ENCODE data around the gene KSR2. TPM values are rescaled to one million over a fixed set of nuclear protein-coding genes. Genes with fewer than 3 reads are reported as not detected.

KSR2 gene
- total and polyA plus RNA-seq, 2 donors from 2014 or later, result 0.34 to 2.9 TPM

- DNase-seq (no peak), FAIRE-seq (no peak)
- H3K4me1 ChIP-seq (ENCODE audit: control insufficient read depth in 2 of 3, insufficient read depth in 2 of 3, low read depth in 1 of 3, low read length in 3 of 3), result no peaks in the 10 kb centered on the region
Measured at GRCh38 chr12:117563706-117564105, 405.1 kb downstream of the KSR2 start.

GRCh38 chr12:117563007-117563406 is 405.8 kb downstream of the KSR2 start:
- Histone ChIP-seq H3K27me3 (ENCODE audit: control insufficient read depth, insufficient read depth, low read length) (no peaks in the 10 kb centered on the region), H3K4me1 (ENCODE audit: control insufficient read depth in 2 of 3, insufficient read depth in 2 of 3, low read depth in 1 of 3, low read length in 3 of 3) (no peaks in the 10 kb centered on the region), H3K9ac (ENCODE audit: low read length in 3 of 3) (no peak overlapping the region), H3K9me3 (ENCODE audit: control insufficient read depth in 2 of 3, insufficient read depth in 1 of 3, low read length in 3 of 3) (no peaks in the 10 kb centered on the region), H3K4me3 (ENCODE audit: low read length in 3 of 3) (no peak overlapping the region), H3K27ac (ENCODE audit: low read depth in 2 of 2, low read length in 2 of 2) (no peak overlapping the region), H3K36me3 (ENCODE audit: control insufficient read depth in 2 of 3, insufficient read depth in 3 of 3, low read length in 3 of 3) (no peaks in the 10 kb centered on the region)
- no peak for TF ChIP-seq CTCF (IDR thresholded peaks at IDR 0.05; ENCODE audit: borderline replicate concordance, extremely low read depth, insufficient read depth)
- FAIRE-seq (no peak), DNase-seq (no peak)
- intact Hi-C loops (cut with DNase I), result no loop called here

More at GRCh38 chr12:117563706-117564105, 405.1 kb downstream of the KSR2 start:
- no peak for TF ChIP-seq CTCF (IDR thresholded peaks at IDR 0.05; ENCODE audit: borderline replicate concordance, extremely low read depth, insufficient read depth)
- no peak overlapping the region for H3K9ac ChIP-seq (ENCODE audit: low read length in 3 of 3)
- intact Hi-C loops (cut with DNase I), result no loop called here
- no peaks in the 10 kb centered on the region for H3K9me3 ChIP-seq (ENCODE audit: control insufficient read depth in 2 of 3, insufficient read depth in 1 of 3, low read length in 3 of 3)
- H3K36me3 ChIP-seq (ENCODE audit: control insufficient read depth in 2 of 3, insufficient read depth in 3 of 3, low read length in 3 of 3), result no peaks in the 10 kb centered on the region
- no peak overlapping the region for H3K4me3 ChIP-seq (ENCODE audit: low read length in 3 of 3)
- no peak overlapping the region for H3K27ac ChIP-seq (ENCODE audit: low read depth in 2 of 2, low read length in 2 of 2)
- H3K27me3 ChIP-seq (ENCODE audit: control insufficient read depth, insufficient read depth, low read length), result no peaks in the 10 kb centered on the region

GRCh38 chr12:117561990-117562389 is 406.8 kb downstream of the KSR2 start:
- no peak overlapping the region for H3K9ac ChIP-seq (ENCODE audit: low read length in 3 of 3)
- TF ChIP-seq CTCF (IDR thresholded peaks at IDR 0.05; ENCODE audit: borderline replicate concordance, extremely low read depth, insufficient read depth), result no peak
- intact Hi-C loops (cut with DNase I), result no loop called here
- no peaks in the 10 kb centered on the region for H3K4me1 ChIP-seq (ENCODE audit: control insufficient read depth in 2 of 3, insufficient read depth in 2 of 3, low read depth in 1 of 3, low read length in 3 of 3)
- no peak for FAIRE-seq
- H3K27me3 ChIP-seq (ENCODE audit: control insufficient read depth, insufficient read depth, low read length), result no peaks in the 10 kb centered on the region
- no peak overlapping the region for H3K27ac ChIP-seq (ENCODE audit: low read depth in 2 of 2, low read length in 2 of 2)
- H3K36me3 ChIP-seq (ENCODE audit: control insufficient read depth in 2 of 3, insufficient read depth in 3 of 3, low read length in 3 of 3), result no peaks in the 10 kb centered on the region
- no peak for DNase-seq
- H3K9me3 ChIP-seq (ENCODE audit: control insufficient read depth in 2 of 3, insufficient read depth in 1 of 3, low read length in 3 of 3), result no peaks in the 10 kb centered on the region
- no peak overlapping the region for H3K4me3 ChIP-seq (ENCODE audit: low read length in 3 of 3)

- Histone ChIP-seq H3K36me3 (ENCODE audit: control insufficient read depth in 2 of 3, insufficient read depth in 3 of 3, low read length in 3 of 3) (no peaks in the 10 kb centered on the region), H3K9me3 (ENCODE audit: control insufficient read depth in 2 of 3, insufficient read depth in 1 of 3, low read length in 3 of 3) (no peaks in the 10 kb centered on the region), H3K27me3 (ENCODE audit: control insufficient read depth, insufficient read depth, low read length) (no peaks in the 10 kb centered on the region), H3K27ac (ENCODE audit: low read depth in 2 of 2, low read length in 2 of 2) (no peak overlapping the region), H3K4me1 (ENCODE audit: control insufficient read depth in 2 of 3, insufficient read depth in 2 of 3, low read depth in 1 of 3, low read length in 3 of 3) (no peaks in the 10 kb centered on the region), H3K9ac (ENCODE audit: low read length in 3 of 3) (no peak overlapping the region), H3K4me3 (ENCODE audit: low read length in 3 of 3) (no peak overlapping the region)
- no peak for TF ChIP-seq CTCF (IDR thresholded peaks at IDR 0.05; ENCODE audit: borderline replicate concordance, extremely low read depth, insufficient read depth)
- DNase-seq, result no peak
- no peak for FAIRE-seq
- intact Hi-C loops (cut with DNase I), result no loop called here
Measured at GRCh38 chr12:117559978-117560377, 408.8 kb downstream of the KSR2 start.
